Upper lobe of left lung (tissue), 6 donors: Measurements from ENCODE around the gene MIPOL1. TPM values are rescaled to one million over a fixed set of nuclear protein-coding genes. Genes with fewer than 3 reads are reported as not detected.

Experiments
- ATAC-seq, 2 donors: fragments of 200-7000 bp; cut with Tn5 transposase; one replicate each; pipeline ENCODE4 v1.9.1; 2022; ENCODE audit warnings: mild to moderate bottlenecking in 2 of 2, moderate library complexity in 2 of 2; ENCODE audit not compliant: low FRiP score in 2 of 2
- DNase-seq, 2 donors: peaks; one replicate each; pipeline ENCODE4 v3.0.0-alpha.2; 2019 to 2020
- H3K27ac ChIP-seq, 4 donors: fragments of 200-600 bp; sonication (generic); one replicate each; pipeline ENCODE4 v1.5.1; 2016 to 2019
- H3K27me3 ChIP-seq, 4 donors: fragments of 200-600 bp; sonication (generic); one replicate each; pipeline ENCODE4 v1.5.1; 2017 to 2019
- H3K36me3 ChIP-seq, 4 donors: fragments of 200-600 bp; sonication (generic); one replicate each; pipeline ENCODE4 v1.5.1; 2016 to 2019
- H3K4me1 ChIP-seq, 4 donors: fragments of 200-600 bp; sonication (generic); one replicate each; pipeline ENCODE4 v1.5.1; 2018 to 2019
- H3K4me3 ChIP-seq, 4 donors: fragments of 200-600 bp; sonication (generic); one replicate each; pipeline ENCODE4 v1.5.1; 2017 to 2019; ENCODE audit warnings: mild to moderate bottlenecking in 2 of 4, moderate library complexity in 1 of 4
- H3K9me3 ChIP-seq, 4 donors: fragments of 200-600 bp; sonication (generic); one replicate each; pipeline ENCODE4 v1.5.1; 2018 to 2019
- CTCF ChIP-seq, 6 experiments: fragments of 450-650 bp in 4 of 6; fragments of 200-600 bp in 2 of 6; sonication (generic) in 2 of 6; IDR thresholded peaks; one replicate each; pipeline ENCODE4 v1.5.1; 2016 to 2019; ENCODE audit warnings: antibody characterized with exemption in 6 of 6
- EP300 ChIP-seq, 4 donors: sonication (generic); formaldehyde crosslinking; IDR thresholded peaks; one replicate each; pipeline ENCODE4 v1.5.1; 2017; ENCODE audit warnings: antibody characterized with exemption in 4 of 4, control low read depth in 2 of 4
- POLR2A ChIP-seq, 4 donors: fragments of 450-650 bp; IDR thresholded peaks; one replicate each; pipeline ENCODE4 v1.5.1; 2016 to 2017; ENCODE audit warnings: antibody characterized with exemption in 4 of 4, mild to moderate bottlenecking in 2 of 4
- POLR2AphosphoS5 ChIP-seq, 2 donors: sonication (generic); formaldehyde crosslinking; IDR thresholded peaks; one replicate each; pipeline ENCODE4 v1.5.1; 2017; ENCODE audit warnings: antibody characterized with exemption in 2 of 2
- WGBS, 2 donors: methylation state at CpG; one replicate each; pipeline ENCODE4 v1.1.5; 2017 to 2018; 5-methylcytosine and 5-hydroxymethylcytosine counted together
- small RNA-seq, 4 donors: library from RNA; depleted of rRNA; stranded (forward); fragments of <200 nt; gene quantifications; one replicate each; pipeline ENCODE3, GENCODE V24; 2016
- total RNA-seq, 6 donors: library from RNA; depleted of rRNA in 4 of 6; stranded (reverse); fragments of >200 nt in 4 of 6; gene quantifications; one replicate each; pipeline versions ENCODE4 v1.1.0 to v1.2.1, GENCODE V29; 2016 to 2021
- donor health status: DM: no; HTN: no; CAD: no; lungs with moderate emphysema.
- donor health status: DM: no; HTN: yes; CAD: no; lungs with severe emphysema.

The MIPOL1 gene
- total RNA-seq, 6 donors from 2014 or later = 4.1 to 32.6 (median 8.4) TPM

GRCh38 chr14:37600880-37601741 is 403.4 kb downstream of the MIPOL1 start:
- WGBS, 2 donors = 58 to 62% methylated on average over 4 of the region's 4 CpGs
- DNase-seq (no peak), ATAC-seq (no peak)

GRCh38 chr14:37601865-37602264 is 404.1 kb downstream of the MIPOL1 start:
- no peak for ATAC-seq
- Histone ChIP-seq H3K27me3 (peaks cover 0 to 35% (median 24%) of the 10 kb centered on the region in 4 donors), H3K4me3 (no peak overlapping the region), H3K27ac (no peak overlapping the region), H3K9me3 (no peaks in the 10 kb centered on the region), H3K36me3 (no peaks in the 10 kb centered on the region), H3K4me1 (peaks cover 6 to 34% (median 20%) of the 10 kb centered on the region in 4 donors)
- WGBS, 2 donors = 10 to 13% methylated on average over 22 of the region's 22 CpGs
- no peak for TF ChIP-seq POLR2A (IDR thresholded peaks at IDR 0.05)
- no peak for DNase-seq

More at GRCh38 chr14:37600880-37601741, 403.4 kb downstream of the MIPOL1 start:
- H3K36me3 ChIP-seq = no peaks in the 10 kb centered on the region
- peaks cover 8 to 39% (median 23%) of the 10 kb centered on the region in 4 donors for H3K4me1 ChIP-seq
- no peak for TF ChIP-seq POLR2AphosphoS5 (IDR thresholded peaks at IDR 0.05)
- TF ChIP-seq POLR2A (IDR thresholded peaks at IDR 0.05) = no peak
- TF ChIP-seq EP300 (IDR thresholded peaks at IDR 0.05) = no peak
- no peak for TF ChIP-seq CTCF (IDR thresholded peaks at IDR 0.05)
- H3K4me3 ChIP-seq = no peak overlapping the region
- H3K27me3 ChIP-seq = peaks cover 2 to 40% (median 25%) of the 10 kb centered on the region in 4 donors
- no peak overlapping the region for H3K27ac ChIP-seq
- no peaks in the 10 kb centered on the region for H3K9me3 ChIP-seq

Small RNAs within 50 kb of the gene (small RNA-seq; reads per million reads assigned to genes)
- gene RNU6-273P (0 reads per million in 4 donors), gene RNU6-886P (0 reads per million in 4 donors)

Other genes starting within 250 kb of the MIPOL1 start
- 1 to 10 TPM in 1 of 6 donors, under 1 TPM in 2, not detected in 3; 0.15 to 1.7 (median 0.30) TPM for gene SLC25A21, start 25.3 kb upstream of the MIPOL1 start, total RNA-seq